Measurements from ENCODE around the gene PGC.

The PGC gene

GRCh38 chr6:41728073-41728936 lies 18.9 kb downstream of the PGC start:
- DNase-seq = peak; percentile 18

- no peak for DNase-seq
These were observed 19.5 kb downstream of the PGC start for GRCh38 chr6:41727705-41728072.

- no peak for DNase-seq
These were observed 20.3 kb downstream of the PGC start for GRCh38 chr6:41726876-41727275.

DNA sequence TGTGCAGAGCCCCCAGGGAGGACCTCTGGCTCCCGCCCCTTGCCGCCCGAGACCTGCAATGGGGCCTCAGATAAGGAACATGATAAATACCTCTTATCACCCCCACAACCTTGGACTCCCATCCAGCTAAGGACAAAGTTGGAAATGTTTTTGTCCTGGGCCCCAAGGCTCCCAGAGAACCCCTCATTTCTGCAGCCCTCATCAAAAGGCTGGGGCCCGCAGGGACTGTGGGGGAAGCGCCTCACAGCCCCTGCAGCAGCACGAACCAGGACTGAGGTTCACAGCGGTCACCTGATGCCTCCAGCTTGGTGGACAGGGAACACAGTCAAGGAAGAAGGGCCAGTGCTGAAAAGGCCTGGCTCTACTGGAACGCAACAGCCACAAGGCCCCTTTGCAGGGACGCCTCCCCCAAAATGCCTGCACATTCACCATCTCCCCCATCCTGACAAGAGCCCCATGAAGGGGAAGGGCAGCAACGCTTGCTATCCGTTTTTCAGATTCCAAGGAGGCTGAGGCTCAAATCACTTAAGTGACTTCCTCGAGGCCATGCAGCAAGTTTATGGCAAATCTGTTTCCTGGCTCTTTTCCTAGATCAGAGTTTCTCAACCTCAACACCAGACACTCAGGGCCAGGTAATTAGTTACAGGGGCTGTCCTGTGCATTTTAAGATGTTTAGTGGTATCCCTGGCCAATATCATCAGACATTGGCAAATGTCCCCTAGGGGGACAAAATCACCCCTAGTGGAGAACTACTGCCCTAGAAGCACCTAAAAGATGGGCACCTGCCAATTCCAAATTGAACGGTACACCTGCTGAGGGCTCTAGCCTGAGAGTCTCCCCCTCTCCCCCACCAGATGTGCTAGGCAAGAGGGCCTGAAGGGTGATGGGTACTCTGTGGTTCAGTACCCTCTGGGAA lies 22.4 kb downstream of the PGC start:
- no peak for DNase-seq

- no peak for DNase-seq
These were observed 23.0 kb downstream of the PGC start for GRCh38 chr6:41724228-41724580.

DNA sequence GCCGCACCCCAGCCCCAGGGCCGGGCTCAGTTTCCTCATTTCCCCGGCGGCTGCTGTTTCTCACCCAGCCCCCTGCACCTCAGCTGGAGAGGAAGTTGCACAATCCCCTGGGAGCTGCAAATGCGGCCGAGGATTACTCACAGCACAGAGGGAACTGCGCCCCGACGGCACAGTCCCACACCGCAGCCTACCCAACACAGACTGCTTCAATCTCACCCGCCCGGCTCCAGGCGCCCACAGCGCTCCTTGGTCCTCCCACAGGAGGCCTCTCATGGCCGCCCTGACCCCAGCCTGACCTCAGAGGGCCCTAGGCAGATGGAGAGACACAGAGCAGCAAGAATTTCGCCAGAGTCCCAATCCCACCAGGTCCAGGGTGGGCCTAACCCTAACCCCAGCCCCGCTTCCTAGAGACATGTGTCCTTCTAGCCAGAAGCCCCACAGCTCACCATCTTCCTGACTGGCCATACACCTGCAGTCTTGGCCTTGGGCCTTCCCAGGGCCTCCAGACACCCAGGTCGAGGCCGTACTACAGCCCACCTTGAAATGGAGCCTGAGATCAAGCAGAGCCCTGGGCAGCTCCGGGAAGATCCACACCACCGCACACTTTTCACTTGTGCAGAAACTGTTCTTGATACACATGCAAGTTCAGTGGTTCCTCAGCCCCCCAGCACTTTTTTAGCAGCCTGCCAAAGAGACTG lies 23.5 kb downstream of the PGC start:
- DNase-seq = no peak

DNA sequence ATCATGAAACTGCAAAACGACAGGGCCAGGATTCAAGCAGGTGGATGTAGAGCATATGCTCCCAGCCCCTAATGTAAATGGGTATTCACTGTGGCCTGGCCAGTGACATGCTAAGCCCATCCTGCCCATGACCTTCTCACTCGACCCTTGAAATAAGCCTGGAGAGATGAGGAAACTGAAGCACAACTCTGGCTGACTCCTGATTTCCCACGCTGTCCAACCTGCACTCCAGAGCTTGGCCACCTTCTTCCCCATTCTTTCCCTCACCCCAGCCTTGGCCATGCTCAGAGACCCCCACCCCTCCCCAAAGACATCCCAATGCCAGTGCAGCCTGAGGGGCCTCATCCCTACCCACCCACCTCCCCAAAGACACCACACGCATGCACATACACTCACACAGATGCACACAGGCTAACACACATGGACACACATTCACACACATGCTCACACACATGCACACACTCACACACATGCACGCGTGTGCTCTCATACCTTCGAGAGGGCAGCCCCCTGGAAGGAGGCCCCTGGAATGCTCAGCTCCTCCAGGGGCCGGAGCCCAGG lies 24.1 kb downstream of the PGC start:
- no peak for DNase-seq

GRCh38 chr6:41721414-41721813 lies 25.8 kb downstream of the PGC start:
- DNase-seq = no peak

- no peak for DNase-seq
These were observed 26.4 kb downstream of the PGC start for GRCh38 chr6:41720783-41721182.

DNA sequence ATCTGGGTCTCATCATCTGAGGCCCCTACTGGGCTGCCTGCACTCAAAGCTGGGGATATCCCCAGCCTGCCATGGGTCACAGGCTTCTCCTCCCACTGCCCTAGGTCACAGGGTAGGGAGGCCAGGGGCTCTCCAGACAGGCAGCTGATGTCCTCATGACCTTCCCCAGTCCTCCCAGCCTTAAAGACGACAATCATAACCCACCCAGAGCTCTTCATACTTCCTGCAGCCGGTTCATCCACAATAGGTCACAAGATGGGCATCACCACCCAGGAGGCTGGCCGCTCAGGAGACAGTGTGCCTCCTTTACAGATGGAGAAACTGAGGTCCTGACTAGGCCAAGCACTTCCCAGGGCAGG lies 27.0 kb downstream of the PGC start:
- no peak for DNase-seq

- no peak for DNase-seq
These were observed 27.5 kb downstream of the PGC start for GRCh38 chr6:41719436-41720261.

- DNase-seq = no peak
These were observed 28.4 kb downstream of the PGC start for GRCh38 chr6:41718828-41719227.

DNA sequence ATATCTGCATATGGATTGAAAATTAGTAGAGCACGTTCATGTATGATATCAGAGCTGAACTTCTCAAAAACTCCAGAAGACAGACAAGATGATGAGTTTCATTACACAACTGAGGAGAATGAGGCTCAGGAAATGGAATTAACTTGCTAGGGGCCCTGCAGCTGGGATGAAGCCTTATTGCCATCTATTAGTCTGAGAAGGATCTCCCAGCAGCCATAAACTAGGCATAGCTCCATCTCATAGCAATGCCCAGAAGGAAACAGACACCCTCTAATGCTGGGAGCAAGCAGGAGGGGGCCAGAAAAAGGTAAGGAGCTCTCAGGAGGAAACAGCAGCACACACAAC lies 29.8 kb downstream of the PGC start:
- DNase-seq = no peak

DNA sequence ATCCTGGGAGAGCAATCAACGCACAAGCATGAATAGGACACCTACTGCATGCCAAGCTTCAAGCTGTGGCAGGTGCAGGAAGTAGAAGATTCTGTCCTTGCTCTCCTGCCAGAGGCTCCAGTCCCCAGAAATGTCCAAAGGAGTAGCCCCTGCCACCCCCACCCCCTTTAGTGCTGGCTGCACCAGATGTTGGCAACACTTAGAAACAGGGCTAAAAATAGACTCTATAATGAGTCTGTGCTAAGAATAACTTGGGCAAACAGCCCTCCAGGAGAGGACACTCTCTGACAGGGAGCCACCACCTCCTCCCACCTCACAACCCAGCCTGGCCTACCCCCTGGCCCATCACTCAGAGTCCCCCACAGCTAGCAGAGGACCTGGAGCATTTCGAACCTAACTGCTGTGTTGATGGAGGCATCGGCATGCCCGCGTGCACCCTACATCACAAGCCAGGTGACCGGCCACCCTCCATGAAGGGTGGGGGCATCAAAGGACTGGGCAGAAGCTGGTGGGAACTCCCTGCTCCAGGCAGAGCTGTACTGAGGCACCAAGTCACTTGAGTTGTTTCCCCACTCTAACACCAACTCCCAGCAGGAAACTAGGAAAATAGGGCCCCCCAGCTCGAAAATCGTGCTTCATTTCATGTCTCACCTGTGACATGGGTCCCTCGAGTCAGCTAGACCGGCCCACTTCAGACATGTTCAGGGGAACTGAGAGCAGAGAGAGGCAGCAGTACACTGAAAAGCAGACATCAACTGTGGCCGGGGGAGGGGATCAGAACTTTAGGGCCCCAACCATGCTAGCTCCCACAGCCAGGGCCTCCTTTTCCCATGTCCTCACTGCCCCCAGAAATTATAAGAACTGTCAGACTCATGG lies 30.4 kb downstream of the PGC start:
- DNase-seq = no peak

- DNase-seq = no peak
These were observed 31.2 kb downstream of the PGC start for GRCh38 chr6:41715795-41716515.

GRCh38 chr6:41714556-41715273 lies 32.5 kb downstream of the PGC start:
- no peak for DNase-seq

- DNase-seq = no peak
These were observed 33.4 kb downstream of the PGC start for GRCh38 chr6:41713650-41714291.

DNA sequence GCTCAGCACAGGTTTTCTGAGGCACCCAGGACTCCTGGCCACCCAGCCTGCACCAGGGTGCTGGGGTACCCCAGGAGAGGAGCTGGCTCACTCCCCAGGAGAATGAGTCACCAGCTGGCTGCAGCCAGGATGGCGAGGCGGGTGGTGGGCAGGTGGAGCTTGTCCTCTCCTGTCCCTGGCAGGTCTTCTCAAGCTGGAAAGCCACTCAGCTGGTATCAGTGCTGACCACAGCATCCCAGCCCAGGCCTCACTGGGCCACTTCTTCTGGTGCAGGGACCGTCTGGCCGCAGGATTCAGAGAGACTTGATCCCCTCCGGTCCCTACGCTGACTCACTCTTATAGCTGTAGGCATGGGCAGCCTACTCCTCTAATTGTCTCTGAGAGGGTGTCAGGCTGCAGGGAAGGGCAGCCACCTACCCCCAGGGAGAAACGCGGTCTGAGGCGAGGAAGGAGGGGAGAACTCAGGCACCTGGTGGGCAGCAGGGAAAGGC lies 34.0 kb downstream of the PGC start:
- no peak for DNase-seq

- DNase-seq = no peak
These were observed 34.5 kb downstream of the PGC start for GRCh38 chr6:41712651-41713103.
